GM21381 (cell line): ENCODE data around the gene GPC6.
A peak's percentile ranks its signal among the peaks of the same experiment; 100 is the strongest.

ENCODE experiments used
- ATAC-seq: cut with Tn5 transposase; IDR thresholded peaks from one replicate; pipeline ENCODE4 v1.9.1; 2021; ENCODE audit warnings: mild to moderate bottlenecking, moderate library complexity; ENCODE audit not compliant: unreplicated experiment

Gene GPC6

GRCh38 chr13:94362411-94362909, 1135.9 kb downstream of the GPC6 start:
- peak; percentile 99 for ATAC-seq

GRCh38 chr13:94366677-94367076, 1140.1 kb downstream of the GPC6 start:
- no peak for ATAC-seq

GRCh38 chr13:94369972-94370436, 1143.4 kb downstream of the GPC6 start:
- ATAC-seq, result no peak

GRCh38 chr13:94371855-94372254, 1145.2 kb downstream of the GPC6 start:
- no peak for ATAC-seq

GRCh38 chr13:94382517-94382916, 1155.9 kb downstream of the GPC6 start:
- no peak for ATAC-seq

GRCh38 chr13:94382960-94383359, 1156.4 kb downstream of the GPC6 start:
- ATAC-seq, result no peak

GRCh38 chr13:94384231-94384905, 1157.8 kb downstream of the GPC6 start:
- no peak for ATAC-seq

GRCh38 chr13:94387047-94387446, 1160.4 kb downstream of the GPC6 start:
- ATAC-seq, result no peak

- ATAC-seq, result no peak
These were observed 1163.2 kb downstream of the GPC6 start for GRCh38 chr13:94389604-94390351.

GRCh38 chr13:94390881-94391280, 1164.3 kb downstream of the GPC6 start:
- ATAC-seq, result no peak

GRCh38 chr13:94394723-94395122, 1168.1 kb downstream of the GPC6 start:
- ATAC-seq, result no peak

- no peak for ATAC-seq
These were observed 1169.3 kb downstream of the GPC6 start for GRCh38 chr13:94395860-94396259.

GRCh38 chr13:94399812-94400211, 1173.2 kb downstream of the GPC6 start:
- no peak for ATAC-seq

- ATAC-seq, result no peak
These were observed 1174.3 kb downstream of the GPC6 start for GRCh38 chr13:94400874-94401273.

GRCh38 chr13:94408314-94409036, 1181.9 kb downstream of the GPC6 start:
- no peak for ATAC-seq

GRCh38 chr13:94411747-94412146, 1185.1 kb downstream of the GPC6 start:
- ATAC-seq, result no peak

GRCh38 chr13:94412870-94413597, 1186.4 kb downstream of the GPC6 start:
- ATAC-seq, result no peak

- ATAC-seq, result no peak
These were observed 1187.0 kb downstream of the GPC6 start for GRCh38 chr13:94413598-94413944.

- ATAC-seq, result no peak
These were observed 1187.5 kb downstream of the GPC6 start for GRCh38 chr13:94414141-94414540.

- no peak for ATAC-seq
These were observed 1188.1 kb downstream of the GPC6 start for GRCh38 chr13:94414708-94415107.
